WTC11 (cell line): ENCODE measurements around the gene RWDD1. TPM values are rescaled to one million over a fixed set of nuclear protein-coding genes. Genes with fewer than 3 reads are reported as not detected.

ENCODE experiments used
- ATAC-seq: fragments of 200-7000 bp; cut with Tn5 transposase; 2 replicates; pipeline ENCODE4 v1.10.0; 2021; ENCODE audit warnings: mild to moderate bottlenecking, moderate library complexity
- CTCF ChIA-PET: fragments of 300-600 bp; sonication (Branson Sonifier 250); formaldehyde crosslinking; loops from one replicate; lab custom pipeline; 2021; ENCODE audit warnings: antibody characterized with exemption; lab: Charles Lee
- POLR2A ChIA-PET: fragments of 350-600 bp; sonication (Branson Sonifier 250); formaldehyde crosslinking; loops from one replicate; lab custom pipeline; 2021; ENCODE audit warnings: antibody characterized with exemption; lab: Charles Lee
- DNase-seq: peaks from one replicate; pipeline ENCODE4 v3.0.0; 2021; ENCODE audit warnings: low spot score
- H3K27ac Mint-ChIP-seq: 2 replicates; pipeline ENCODE4 v1.8.0; 2021; ENCODE audit warnings: mixed read lengths
- H3K27me3 Mint-ChIP-seq: 2 replicates; pipeline ENCODE4 v1.8.0; 2021; ENCODE audit warnings: low read depth, mild to moderate bottlenecking, moderate library complexity, mixed read lengths
- H3K36me3 Mint-ChIP-seq: 2 replicates; pipeline ENCODE4 v1.8.0; 2021; ENCODE audit warnings: mixed read lengths
- H3K4me1 Mint-ChIP-seq: 2 replicates; pipeline ENCODE4 v1.8.0; 2022; ENCODE audit warnings: mixed read lengths
- H3K4me3 Mint-ChIP-seq: 2 replicates; pipeline ENCODE4 v1.8.0; 2021; ENCODE audit warnings: mild to moderate bottlenecking, moderate library complexity, mixed read lengths
- H3K9me3 Mint-ChIP-seq: 2 replicates; pipeline ENCODE4 v1.8.0; 2021; ENCODE audit warnings: mixed read lengths
- ATF1 ChIP-seq: sonication (generic); formaldehyde crosslinking; IDR thresholded peaks from 2 replicates; pipeline ENCODE4 v1.8.1; 2023; ENCODE audit warnings: mild to moderate bottlenecking, moderate library complexity, missing genetic modification reagents
- CREB1 ChIP-seq: sonication (generic); formaldehyde crosslinking; IDR thresholded peaks from 2 replicates; pipeline ENCODE4 v1.8.0; 2023; ENCODE audit warnings: mild to moderate bottlenecking, missing genetic modification reagents
- FOXP1 ChIP-seq: sonication (generic); formaldehyde crosslinking; IDR thresholded peaks from 2 replicates; pipeline ENCODE4 v1.8.0; 2022; ENCODE audit warnings: missing genetic modification reagents, mild to moderate bottlenecking, moderate library complexity, borderline replicate concordance
- TEAD1 ChIP-seq: sonication (generic); formaldehyde crosslinking; IDR thresholded peaks from 2 replicates; pipeline ENCODE4 v1.8.0; 2022; ENCODE audit warnings: mild to moderate bottlenecking, missing genetic modification reagents
- TEAD4 ChIP-seq: sonication (generic); formaldehyde crosslinking; IDR thresholded peaks from 2 replicates; pipeline ENCODE4 v1.8.0; 2022; ENCODE audit warnings: mild to moderate bottlenecking, missing genetic modification reagents
- TP53 ChIP-seq: sonication (generic); formaldehyde crosslinking; IDR thresholded peaks from 2 replicates; pipeline ENCODE4 v1.8.1; 2023; ENCODE audit warnings: mild to moderate bottlenecking, missing genetic modification reagents
- ZNF396 ChIP-seq: fragments of 250-450 bp; sonication (Bioruptor Pico); IDR thresholded peaks from 2 replicates; pipeline ENCODE4 v1.8.0; 2021; ENCODE audit warnings: mild to moderate bottlenecking, moderate library complexity, borderline replicate concordance
- ZNF416 ChIP-seq: fragments of 250-450 bp; sonication (Bioruptor Pico); IDR thresholded peaks from 2 replicates; pipeline ENCODE4 v1.9.0; 2021; ENCODE audit warnings: mild to moderate bottlenecking, inconsistent platforms
- total RNA-seq: library from RNA; stranded (reverse); gene quantifications from 3 replicates; pipeline ENCODE4 v1.2.3, GENCODE V29; 2021
- TF ChIP-seq, protein P1 (sequence below): fragments of 200-600 bp; IDR thresholded peaks from 2 replicates; pipeline ENCODE4 v1.8.0; 2022; ENCODE audit warnings: antibody characterized with exemption
- TF ChIP-seq, protein P2 (sequence below): sonication (generic); formaldehyde crosslinking; IDR thresholded peaks from 2 replicates; pipeline ENCODE4 v1.8.1; 2023; ENCODE audit warnings: mild to moderate bottlenecking, moderate library complexity, missing genetic modification reagents
- TF ChIP-seq, protein P3 (sequence below): fragments of 250-450 bp; sonication (Bioruptor Pico); IDR thresholded peaks from 2 replicates; pipeline ENCODE4 v2.1.2; 2022; ENCODE audit warnings: mild to moderate bottlenecking, moderate library complexity
- TF ChIP-seq, protein P4 (sequence below): fragments of 250-450 bp; sonication (Bioruptor Pico); IDR thresholded peaks from 2 replicates; pipeline ENCODE4 v1.9.0; 2021; ENCODE audit warnings: mild to moderate bottlenecking, borderline replicate concordance

The RWDD1 gene
- total RNA-seq, 1 experiment from 2014 or later: 33.8 TPM

DNA sequence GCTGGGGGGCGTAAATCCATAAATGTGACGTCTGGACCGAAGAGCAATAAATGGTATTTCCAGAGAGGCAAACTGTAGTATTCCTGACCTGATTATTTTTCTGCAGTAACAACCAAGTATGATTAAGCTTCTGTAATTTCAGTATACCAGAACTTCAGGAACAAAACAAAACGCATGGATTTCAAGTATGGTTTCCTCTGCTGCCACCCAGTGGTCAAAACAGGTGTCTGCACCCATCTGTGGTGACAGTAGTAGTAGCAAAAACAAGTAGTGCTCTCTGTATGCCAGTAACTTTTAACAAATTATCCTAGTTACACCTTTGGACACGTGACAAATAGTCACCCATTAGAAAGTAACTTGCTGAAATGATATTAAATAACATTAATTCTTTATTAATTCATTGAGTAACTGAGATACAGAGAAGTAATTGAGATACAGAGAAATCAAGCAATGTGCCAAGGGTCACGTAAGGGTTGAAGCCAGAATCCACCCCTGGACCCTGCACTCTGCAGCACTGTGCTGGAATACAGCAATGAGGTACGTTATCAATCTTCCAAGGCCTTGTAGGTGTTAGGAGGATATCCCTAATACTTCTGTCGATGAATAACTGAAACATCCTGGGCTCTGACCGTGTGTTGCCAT lies 9.8 kb upstream of the RWDD1 start:
- TF ChIP-seq TEAD4 (CRISPR knock-in tag) (no peak), FOXP1 (CRISPR knock-in tag) (no peak)
- TF ChIP-seq, protein P1, sequence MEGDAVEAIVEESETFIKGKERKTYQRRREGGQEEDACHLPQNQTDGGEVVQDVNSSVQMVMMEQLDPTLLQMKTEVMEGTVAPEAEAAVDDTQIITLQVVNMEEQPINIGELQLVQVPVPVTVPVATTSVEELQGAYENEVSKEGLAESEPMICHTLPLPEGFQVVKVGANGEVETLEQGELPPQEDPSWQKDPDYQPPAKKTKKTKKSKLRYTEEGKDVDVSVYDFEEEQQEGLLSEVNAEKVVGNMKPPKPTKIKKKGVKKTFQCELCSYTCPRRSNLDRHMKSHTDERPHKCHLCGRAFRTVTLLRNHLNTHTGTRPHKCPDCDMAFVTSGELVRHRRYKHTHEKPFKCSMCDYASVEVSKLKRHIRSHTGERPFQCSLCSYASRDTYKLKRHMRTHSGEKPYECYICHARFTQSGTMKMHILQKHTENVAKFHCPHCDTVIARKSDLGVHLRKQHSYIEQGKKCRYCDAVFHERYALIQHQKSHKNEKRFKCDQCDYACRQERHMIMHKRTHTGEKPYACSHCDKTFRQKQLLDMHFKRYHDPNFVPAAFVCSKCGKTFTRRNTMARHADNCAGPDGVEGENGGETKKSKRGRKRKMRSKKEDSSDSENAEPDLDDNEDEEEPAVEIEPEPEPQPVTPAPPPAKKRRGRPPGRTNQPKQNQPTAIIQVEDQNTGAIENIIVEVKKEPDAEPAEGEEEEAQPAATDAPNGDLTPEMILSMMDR: peak; percentile 83
- Mint-ChIP-seq H3K9me3 (no peaks in the 10 kb centered on the region), H3K4me3 (peak overlapping the region; percentile 34), H3K36me3 (no peaks in the 10 kb centered on the region), H3K27me3 (no peaks in the 10 kb centered on the region), H3K4me1 (peaks cover 4% of the 10 kb centered on the region), H3K27ac (0 out of 2 replicates have a peak overlapping the region, but pooled peaks have one; percentile 20)
- POLR2A ChIA-PET: no interaction called here
- ATAC-seq (peak; percentile 80), DNase-seq (peak; percentile 77)
- CTCF ChIA-PET: interaction anchor here (0.6 to 3.2 kb wide), 28 partner anchors 8 to 343 kb away, joined by 3 to 44 read pairs (median 4); partner anchors contain the start of genes CALHM4, CALHM5, RSPH4A and RWDD1

DNA sequence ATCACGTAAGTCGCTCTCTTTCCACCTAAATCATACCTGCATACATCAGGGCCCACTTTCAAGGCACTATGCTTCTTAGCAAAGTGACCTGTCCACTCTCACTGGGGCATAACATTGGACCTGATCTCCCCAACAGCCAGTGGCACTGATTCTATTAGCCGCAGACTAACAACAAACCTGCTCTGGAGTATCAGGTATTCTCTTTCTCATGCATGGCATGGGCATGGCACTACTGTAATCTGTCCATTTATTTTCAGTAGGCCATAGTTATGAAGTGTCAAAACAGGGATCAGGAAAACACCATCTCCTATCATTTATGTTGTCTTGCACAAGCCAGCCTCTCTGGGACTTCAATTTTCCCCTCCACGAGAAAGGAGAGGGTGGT lies 9.3 kb upstream of the RWDD1 start:
- POLR2A ChIA-PET: no interaction called here
- Mint-ChIP-seq H3K4me1 (peaks cover 4% of the 10 kb centered on the region), H3K9me3 (no peaks in the 10 kb centered on the region), H3K36me3 (no peaks in the 10 kb centered on the region), H3K27ac (no peak overlapping the region), H3K4me3 (no peak overlapping the region), H3K27me3 (no peaks in the 10 kb centered on the region; the same call in 1 of the 2 replicates)
- no peak for ATAC-seq
- TF ChIP-seq ZNF416 (CRISPR knock-in tag): no peak
- TF ChIP-seq ZNF396 (CRISPR knock-in tag): no peak
- no peak for TF ChIP-seq TEAD1 (CRISPR knock-in tag)
- TF ChIP-seq CREB1: no peak
- TF ChIP-seq FOXP1 (CRISPR knock-in tag): no peak
- TF ChIP-seq ATF1: no peak
- TF ChIP-seq, protein P2, sequence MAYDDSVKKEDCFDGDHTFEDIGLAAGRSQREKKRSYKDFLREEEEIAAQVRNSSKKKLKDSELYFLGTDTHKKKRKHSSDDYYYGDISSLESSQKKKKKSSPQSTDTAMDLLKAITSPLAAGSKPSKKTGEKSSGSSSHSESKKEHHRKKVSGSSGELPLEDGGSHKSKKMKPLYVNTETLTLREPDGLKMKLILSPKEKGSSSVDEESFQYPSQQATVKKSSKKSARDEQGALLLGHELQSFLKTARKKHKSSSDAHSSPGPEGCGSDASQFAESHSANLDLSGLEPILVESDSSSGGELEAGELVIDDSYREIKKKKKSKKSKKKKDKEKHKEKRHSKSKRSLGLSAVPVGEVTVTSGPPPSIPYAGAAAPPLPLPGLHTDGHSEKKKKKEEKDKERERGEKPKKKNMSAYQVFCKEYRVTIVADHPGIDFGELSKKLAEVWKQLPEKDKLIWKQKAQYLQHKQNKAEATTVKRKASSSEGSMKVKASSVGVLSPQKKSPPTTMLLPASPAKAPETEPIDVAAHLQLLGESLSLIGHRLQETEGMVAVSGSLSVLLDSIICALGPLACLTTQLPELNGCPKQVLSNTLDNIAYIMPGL: no peak
- CTCF ChIA-PET: interaction anchor here (1.1 to 3.5 kb wide), 7 partner anchors 9 to 293 kb away, joined by 3 to 31 read pairs (median 8); partner anchors contain the start of gene RWDD1
- DNase-seq: no peak

DNA sequence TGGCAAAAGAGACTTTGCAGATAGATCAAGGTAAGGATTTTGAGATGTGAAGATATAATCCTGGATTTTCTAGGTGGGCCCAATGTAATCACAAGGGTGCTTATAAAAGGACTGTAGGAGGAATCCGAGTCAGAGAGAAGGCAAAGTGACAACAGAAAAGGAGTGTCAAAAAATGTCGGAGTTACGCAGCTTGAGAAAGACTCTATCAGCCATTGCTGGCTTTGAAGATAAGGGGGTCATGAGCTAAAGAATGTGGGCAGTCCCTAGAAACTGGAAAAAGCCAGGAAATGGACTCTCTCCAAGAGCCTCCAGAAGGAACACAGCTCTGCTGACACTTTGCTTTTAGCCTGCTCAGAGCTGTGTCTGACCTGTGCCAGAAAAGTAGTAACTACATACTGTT lies 8.7 kb upstream of the RWDD1 start:
- H3K4me1 Mint-ChIP-seq: peaks cover 4% of the 10 kb centered on the region
- DNase-seq (no peak), ATAC-seq (no peak)
- no peaks in the 10 kb centered on the region for H3K36me3 Mint-ChIP-seq
- H3K27ac Mint-ChIP-seq: no peak overlapping the region
- ChIA-PET CTCF (interaction anchor here (1.0 to 3.6 kb wide), 9 partner anchors 9 to 294 kb away, joined by 3 to 31 read pairs (median 8); partner anchors contain the start of genes CALHM5 and RWDD1), POLR2A (no interaction called here)
- H3K9me3 Mint-ChIP-seq: no peaks in the 10 kb centered on the region
- no peaks in the 10 kb centered on the region; the same call in 1 of the 2 replicates for H3K27me3 Mint-ChIP-seq
- TF ChIP-seq, protein P3, sequence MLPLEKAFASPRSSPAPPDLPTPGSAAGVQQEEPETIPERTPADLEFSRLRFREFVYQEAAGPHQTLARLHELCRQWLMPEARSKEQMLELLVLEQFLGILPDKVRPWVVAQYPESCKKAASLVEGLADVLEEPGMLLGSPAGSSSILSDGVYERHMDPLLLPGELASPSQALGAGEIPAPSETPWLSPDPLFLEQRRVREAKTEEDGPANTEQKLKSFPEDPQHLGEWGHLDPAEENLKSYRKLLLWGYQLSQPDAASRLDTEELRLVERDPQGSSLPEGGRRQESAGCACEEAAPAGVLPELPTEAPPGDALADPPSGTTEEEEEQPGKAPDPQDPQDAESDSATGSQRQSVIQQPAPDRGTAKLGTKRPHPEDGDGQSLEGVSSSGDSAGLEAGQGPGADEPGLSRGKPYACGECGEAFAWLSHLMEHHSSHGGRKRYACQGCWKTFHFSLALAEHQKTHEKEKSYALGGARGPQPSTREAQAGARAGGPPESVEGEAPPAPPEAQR (CRISPR knock-in tag): no peak
- no peak for TF ChIP-seq TP53 (CRISPR knock-in tag)
- TF ChIP-seq, protein P4, sequence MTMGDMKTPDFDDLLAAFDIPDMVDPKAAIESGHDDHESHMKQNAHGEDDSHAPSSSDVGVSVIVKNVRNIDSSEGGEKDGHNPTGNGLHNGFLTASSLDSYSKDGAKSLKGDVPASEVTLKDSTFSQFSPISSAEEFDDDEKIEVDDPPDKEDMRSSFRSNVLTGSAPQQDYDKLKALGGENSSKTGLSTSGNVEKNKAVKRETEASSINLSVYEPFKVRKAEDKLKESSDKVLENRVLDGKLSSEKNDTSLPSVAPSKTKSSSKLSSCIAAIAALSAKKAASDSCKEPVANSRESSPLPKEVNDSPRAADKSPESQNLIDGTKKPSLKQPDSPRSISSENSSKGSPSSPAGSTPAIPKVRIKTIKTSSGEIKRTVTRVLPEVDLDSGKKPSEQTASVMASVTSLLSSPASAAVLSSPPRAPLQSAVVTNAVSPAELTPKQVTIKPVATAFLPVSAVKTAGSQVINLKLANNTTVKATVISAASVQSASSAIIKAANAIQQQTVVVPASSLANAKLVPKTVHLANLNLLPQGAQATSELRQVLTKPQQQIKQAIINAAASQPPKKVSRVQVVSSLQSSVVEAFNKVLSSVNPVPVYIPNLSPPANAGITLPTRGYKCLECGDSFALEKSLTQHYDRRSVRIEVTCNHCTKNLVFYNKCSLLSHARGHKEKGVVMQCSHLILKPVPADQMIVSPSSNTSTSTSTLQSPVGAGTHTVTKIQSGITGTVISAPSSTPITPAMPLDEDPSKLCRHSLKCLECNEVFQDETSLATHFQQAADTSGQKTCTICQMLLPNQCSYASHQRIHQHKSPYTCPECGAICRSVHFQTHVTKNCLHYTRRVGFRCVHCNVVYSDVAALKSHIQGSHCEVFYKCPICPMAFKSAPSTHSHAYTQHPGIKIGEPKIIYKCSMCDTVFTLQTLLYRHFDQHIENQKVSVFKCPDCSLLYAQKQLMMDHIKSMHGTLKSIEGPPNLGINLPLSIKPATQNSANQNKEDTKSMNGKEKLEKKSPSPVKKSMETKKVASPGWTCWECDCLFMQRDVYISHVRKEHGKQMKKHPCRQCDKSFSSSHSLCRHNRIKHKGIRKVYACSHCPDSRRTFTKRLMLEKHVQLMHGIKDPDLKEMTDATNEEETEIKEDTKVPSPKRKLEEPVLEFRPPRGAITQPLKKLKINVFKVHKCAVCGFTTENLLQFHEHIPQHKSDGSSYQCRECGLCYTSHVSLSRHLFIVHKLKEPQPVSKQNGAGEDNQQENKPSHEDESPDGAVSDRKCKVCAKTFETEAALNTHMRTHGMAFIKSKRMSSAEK: no peak
- H3K4me3 Mint-ChIP-seq: no peak overlapping the region
